Sigmoid colon (tissue), 7 donors: ENCODE measurements around the gene CYBC1. TPM values are rescaled to one million over a fixed set of nuclear protein-coding genes. Genes with fewer than 3 reads are reported as not detected.

Experiments used
- DNase-seq: peaks from one replicate; pipeline ENCODE4 v3.0.0-alpha.2; 2019
- H3K27ac ChIP-seq, 4 donors: fragments of 200-600 bp; sonication (generic); one replicate each; pipeline ENCODE4 v1.5.1; 2016 to 2019; ENCODE audit warnings: mild to moderate bottlenecking in 1 of 4
- H3K27me3 ChIP-seq, 3 donors: fragments of 200-600 bp; sonication (generic); one replicate each; pipeline ENCODE4 v1.5.1; 2019; ENCODE audit warnings: mild to moderate bottlenecking in 1 of 3
- H3K36me3 ChIP-seq, 4 donors: fragments of 200-600 bp; sonication (generic); one replicate each; pipeline ENCODE4 v1.5.1; 2016 to 2019
- H3K4me1 ChIP-seq, 4 donors: fragments of 200-600 bp; sonication (generic); one replicate each; pipeline ENCODE4 v1.5.1; 2017 to 2019
- H3K4me3 ChIP-seq, 4 donors: fragments of 200-600 bp; sonication (generic); one replicate each; pipeline ENCODE4 v1.5.1; 2017 to 2019; ENCODE audit warnings: mild to moderate bottlenecking in 2 of 4, moderate library complexity in 1 of 4
- H3K9me3 ChIP-seq, 4 donors: fragments of 200-600 bp in 3 of 4; sonication (generic) in 3 of 4; one replicate each; pipeline versions ENCODE4 v1.5.1 to v1.6.1; 2013 to 2019
- CTCF ChIP-seq, 4 experiments: fragments of 450-650 bp in 3 of 4; fragments of 200-600 bp in 1 of 4; IDR thresholded peaks; one replicate each; pipeline ENCODE4 v1.5.1; 2016 to 2019; ENCODE audit warnings: antibody characterized with exemption in 4 of 4, mild to moderate bottlenecking in 3 of 4, moderate library complexity in 2 of 4
- EP300 ChIP-seq, 4 donors: sonication (generic); formaldehyde crosslinking; IDR thresholded peaks; one replicate each; pipeline ENCODE4 v1.6.1; 2017; ENCODE audit warnings: antibody characterized with exemption in 4 of 4
- POLR2A ChIP-seq, 2 donors: fragments of 450-650 bp; IDR thresholded peaks; one replicate each; pipeline ENCODE4 v1.6.1; 2016; ENCODE audit warnings: antibody characterized with exemption in 2 of 2, mild to moderate bottlenecking in 2 of 2, moderate library complexity in 2 of 2
- POLR2AphosphoS5 ChIP-seq, 4 donors: sonication (generic); formaldehyde crosslinking; IDR thresholded peaks; one replicate each; pipeline ENCODE4 v1.6.1; 2017; ENCODE audit warnings: antibody characterized with exemption in 4 of 4
- WGBS, 2 donors: extraction: QIAGEN DNeasy Blood & Tissue Kit; methylation state at CpG; one replicate each; pipeline ENCODE4 v1.1.7; 2013; 5-methylcytosine and 5-hydroxymethylcytosine counted together
- intact Hi-C: fragments of 100-400 bp; cut with DNase I; formaldehyde crosslinking; loops from one replicate; pipeline ENCODE4 v1.15.1; 2023
- polyA plus RNA-seq, 3 donors: library from polyadenylated mRNA; stranded (reverse); fragments of 200-250 nt; gene quantifications; one replicate each; pipeline ENCODE4 v1.2.3, GENCODE V29; 2013
- total RNA-seq, 4 donors: library from RNA; depleted of rRNA; stranded (reverse); fragments of >200 nt; gene quantifications; one replicate each; pipeline ENCODE4 v1.1.0, GENCODE V29; 2016
- donor health status: healthy with polysubstance abuse.
- donor health status: Bipolar disorder and iron deficiency.
- donor health status: healthy.

The CYBC1 gene
- total and polyA plus RNA-seq, 7 donors: 22.8 to 116 (median 39.9) TPM

- DNase-seq: no peak
- H3K9me3 ChIP-seq: no peaks in the 10 kb centered on the region
- peak overlapping the region; percentile 82 to 97 (median 94) for H3K27ac ChIP-seq
- H3K36me3 ChIP-seq: no peaks in the 10 kb centered on the region
- WGBS, 2 donors: 41 to 72% methylated on average over 12 of the region's 12 CpGs
- H3K4me3 ChIP-seq: no peak overlapping the region
- H3K4me1 ChIP-seq: peaks cover 0 to 40% (median 29%) of the 10 kb centered on the region in 4 donors
- no peaks in the 10 kb centered on the region for H3K27me3 ChIP-seq
- intact Hi-C loops: loop anchor here (2.0 to 10.0 kb wide), 2 partner anchors 37 to 149 kb away; partner anchors contain the start of genes NARF and WDR45B
- no peak for TF ChIP-seq EP300 (IDR thresholded peaks at IDR 0.05)
- no peak for TF ChIP-seq CTCF (IDR thresholded peaks at IDR 0.05)
- TF ChIP-seq POLR2AphosphoS5 (IDR thresholded peaks at IDR 0.05): no peak
- no peak for TF ChIP-seq POLR2A (IDR thresholded peaks at IDR 0.05)
These were observed 45.4 kb upstream of the CYBC1 start for GRCh38 chr17:82495844-82496528.

- no peaks in the 10 kb centered on the region for H3K27me3 ChIP-seq
- H3K27ac ChIP-seq: peak overlapping the region; percentile 60 to 97 (median 94)
- no peaks in the 10 kb centered on the region for H3K9me3 ChIP-seq
- H3K4me3 ChIP-seq: no peak overlapping the region
- WGBS, 2 donors: 8 to 11% methylated on average over 17 of the region's 17 CpGs
- intact Hi-C loops: loop anchor here (5.0 to 10.0 kb wide), 2 partner anchors 142 to 150 kb away; partner anchors contain the start of gene WDR45B
- no peaks in the 10 kb centered on the region for H3K36me3 ChIP-seq
- DNase-seq: peak; percentile 94
- peak in 3 of 4 donors; percentile 34 to 58 (median 36) for TF ChIP-seq POLR2AphosphoS5 (IDR thresholded peaks at IDR 0.05)
- TF ChIP-seq EP300 (IDR thresholded peaks at IDR 0.05): no peak
- TF ChIP-seq CTCF (IDR thresholded peaks at IDR 0.05): peak; percentile 76 to 95 (median 88)
- TF ChIP-seq POLR2A (IDR thresholded peaks at IDR 0.05): no peak
- peaks cover 0 to 41% (median 29%) of the 10 kb centered on the region in 4 donors for H3K4me1 ChIP-seq
These were observed 43.9 kb upstream of the CYBC1 start for GRCh38 chr17:82494236-82495055.

GRCh38 chr17:82493226-82493781, 42.8 kb upstream of the CYBC1 start:
- TF ChIP-seq POLR2A (IDR thresholded peaks at IDR 0.05) (no peak), CTCF (IDR thresholded peaks at IDR 0.05) (no peak), POLR2AphosphoS5 (IDR thresholded peaks at IDR 0.05) (no peak), EP300 (IDR thresholded peaks at IDR 0.05) (no peak)
- peaks cover 0 to 48% (median 29%) of the 10 kb centered on the region in 4 donors for H3K4me1 ChIP-seq
- H3K36me3 ChIP-seq: peaks cover 0 to 6% (median under 1%) of the 10 kb centered on the region in 4 donors
- WGBS, 2 donors: 87 to 90% methylated on average over 12 of the region's 12 CpGs
- H3K9me3 ChIP-seq: no peaks in the 10 kb centered on the region
- intact Hi-C loops: loop anchor here (5.0 to 10.0 kb wide), 2 partner anchors 141 to 151 kb away; partner anchors contain the start of gene WDR45B
- H3K27ac ChIP-seq: peak overlapping the region; percentile 43 to 97 (median 94)
- no peak overlapping the region for H3K4me3 ChIP-seq
- DNase-seq: no peak
- no peaks in the 10 kb centered on the region for H3K27me3 ChIP-seq

GRCh38 chr17:82492643-82493225, 42.2 kb upstream of the CYBC1 start:
- 77 to 87% methylated on average over 13 of the region's 13 CpGs for WGBS, 2 donors
- TF ChIP-seq CTCF (IDR thresholded peaks at IDR 0.05): no peak
- no peak for TF ChIP-seq EP300 (IDR thresholded peaks at IDR 0.05)
- TF ChIP-seq POLR2A (IDR thresholded peaks at IDR 0.05): no peak
- TF ChIP-seq POLR2AphosphoS5 (IDR thresholded peaks at IDR 0.05): peak in 1 of 4 donors; percentile 14
- no peak overlapping the region for H3K4me3 ChIP-seq
- intact Hi-C loops: loop anchor here (5.0 to 10.0 kb wide), 2 partner anchors 140 to 152 kb away; partner anchors contain the start of gene WDR45B
- no peaks in the 10 kb centered on the region for H3K27me3 ChIP-seq
- H3K4me1 ChIP-seq: peaks cover 0 to 42% (median 24%) of the 10 kb centered on the region in 4 donors
- H3K9me3 ChIP-seq: no peaks in the 10 kb centered on the region
- DNase-seq: no peak
- peak overlapping the region; percentile 43 to 97 (median 94) for H3K27ac ChIP-seq
- H3K36me3 ChIP-seq: peaks cover 0 to 12% (median 4%) of the 10 kb centered on the region in 4 donors
